ENCODE data around the gene MRPS31. TPM values are rescaled to one million over a fixed set of nuclear protein-coding genes. Genes with fewer than 3 reads are reported as not detected.

MRPS31 gene
- total RNA-seq, 1 donor from 2014 or later, result 30.5 TPM

- no peaks in the 10 kb centered on the region for H3K9me3 Mint-ChIP-seq
- peaks cover 2% of the 10 kb centered on the region for H3K4me1 Mint-ChIP-seq
- no peak for ATAC-seq (ENCODE audit: low read depth)
- no peak for DNase-seq
- intact Hi-C loops (cut with micrococcal nuclease), result no loop called here
- ChIA-PET POLR2A (interaction anchor here (0.7 to 0.8 kb wide), 2 partner anchors 92 to 992 kb away, joined by 5 read pairs; no protein-coding TSS in a partner anchor), CTCF (no interaction called here)
- H3K36me3 Mint-ChIP-seq (ENCODE audit: low read depth), result no peaks in the 10 kb centered on the region
- no peak overlapping the region for H3K27ac Mint-ChIP-seq
- no peak overlapping the region for H3K4me3 Mint-ChIP-seq
- TF ChIP-seq CTCF (IDR thresholded peaks at IDR 0.05), result no peak
- H3K27me3 Mint-ChIP-seq, result no peaks in the 10 kb centered on the region
Observed at GRCh38 chr13:40688781-40689180, 82.2 kb downstream of the MRPS31 start.

GRCh38 chr13:40682449-40683240 is 88.3 kb downstream of the MRPS31 start:
- intact Hi-C loops (cut with micrococcal nuclease), result loop anchor here (1.0 to 5.0 kb wide), 7 partner anchors 16 to 1070 kb away; partner anchors contain the start of gene FOXO1
- ATAC-seq (ENCODE audit: low read depth) (no peak), DNase-seq (no peak)
- Mint-ChIP-seq H3K4me1 (peaks cover 24% of the 10 kb centered on the region), H3K9me3 (no peaks in the 10 kb centered on the region), H3K4me3 (no peak overlapping the region), H3K27ac (no peak overlapping the region), H3K36me3 (ENCODE audit: low read depth) (no peaks in the 10 kb centered on the region), H3K27me3 (no peaks in the 10 kb centered on the region)
- ChIA-PET CTCF (interaction anchor here (0.6 to 8.0 kb wide), 30 partner anchors 9 to 999 kb away, joined by 3 to 130 read pairs (median 4); no protein-coding TSS in a partner anchor), POLR2A (interaction anchor here (1.0 to 1.9 kb wide), 3 partner anchors 14 to 613 kb away, joined by 3 to 6 read pairs (median 5); no protein-coding TSS in a partner anchor)
- TF ChIP-seq CTCF (IDR thresholded peaks at IDR 0.05), result no peak

GRCh38 chr13:40681341-40682146 is 89.4 kb downstream of the MRPS31 start:
- no peak for ATAC-seq (ENCODE audit: low read depth)
- POLR2A ChIA-PET, result interaction anchor here (0.7 to 1.9 kb wide), 3 partner anchors 16 to 612 kb away, joined by 3 to 6 read pairs (median 3); no protein-coding TSS in a partner anchor
- Mint-ChIP-seq H3K27me3 (no peaks in the 10 kb centered on the region), H3K4me3 (no peak overlapping the region), H3K27ac (no peak overlapping the region), H3K36me3 (ENCODE audit: low read depth) (no peaks in the 10 kb centered on the region), H3K9me3 (no peaks in the 10 kb centered on the region), H3K4me1 (peaks cover 24% of the 10 kb centered on the region)
- DNase-seq, result no peak
- intact Hi-C loops (cut with micrococcal nuclease), result loop anchor here (2.0 to 5.0 kb wide), 4 partner anchors 15 to 1069 kb away; partner anchors contain the start of gene FOXO1
- CTCF ChIA-PET, result interaction anchor here (0.9 to 8.0 kb wide), 12 partner anchors 9 to 996 kb away, joined by 3 to 130 read pairs (median 6); no protein-coding TSS in a partner anchor
- TF ChIP-seq CTCF (IDR thresholded peaks at IDR 0.05), result no peak

GRCh38 chr13:40680659-40681323 is 90.2 kb downstream of the MRPS31 start:
- Mint-ChIP-seq H3K4me3 (no peak overlapping the region), H3K36me3 (ENCODE audit: low read depth) (no peaks in the 10 kb centered on the region), H3K27ac (no peak overlapping the region), H3K4me1 (peaks cover 24% of the 10 kb centered on the region), H3K27me3 (no peaks in the 10 kb centered on the region), H3K9me3 (no peaks in the 10 kb centered on the region)
- ChIA-PET POLR2A (interaction anchor here (0.7 to 1.9 kb wide), 2 partner anchors 15 to 17 kb away, joined by 3 to 6 read pairs; no protein-coding TSS in a partner anchor), CTCF (interaction anchor here (0.9 to 8.0 kb wide), 7 partner anchors 8 to 995 kb away, joined by 3 to 130 read pairs (median 25); no protein-coding TSS in a partner anchor)
- intact Hi-C loops (cut with micrococcal nuclease), result loop anchor here (5.0 kb wide), 2 partner anchors 903 to 1068 kb away; no protein-coding TSS in a partner anchor
- ATAC-seq (ENCODE audit: low read depth) (no peak), DNase-seq (no peak)
- TF ChIP-seq CTCF (IDR thresholded peaks at IDR 0.05), result no peak
